SKM-1 (cell line): ENCODE data around the gene TBX5.

Experiments
- DNase-seq: peaks from one replicate; lab custom pipeline; 2025; ENCODE audit not compliant: unreplicated experiment; lab: John Stamatoyannopoulos, UW

The TBX5 gene

GRCh38 chr12:114406984-114407841, 1.3 kb upstream of the TBX5 start:
- no peak for DNase-seq

DNA sequence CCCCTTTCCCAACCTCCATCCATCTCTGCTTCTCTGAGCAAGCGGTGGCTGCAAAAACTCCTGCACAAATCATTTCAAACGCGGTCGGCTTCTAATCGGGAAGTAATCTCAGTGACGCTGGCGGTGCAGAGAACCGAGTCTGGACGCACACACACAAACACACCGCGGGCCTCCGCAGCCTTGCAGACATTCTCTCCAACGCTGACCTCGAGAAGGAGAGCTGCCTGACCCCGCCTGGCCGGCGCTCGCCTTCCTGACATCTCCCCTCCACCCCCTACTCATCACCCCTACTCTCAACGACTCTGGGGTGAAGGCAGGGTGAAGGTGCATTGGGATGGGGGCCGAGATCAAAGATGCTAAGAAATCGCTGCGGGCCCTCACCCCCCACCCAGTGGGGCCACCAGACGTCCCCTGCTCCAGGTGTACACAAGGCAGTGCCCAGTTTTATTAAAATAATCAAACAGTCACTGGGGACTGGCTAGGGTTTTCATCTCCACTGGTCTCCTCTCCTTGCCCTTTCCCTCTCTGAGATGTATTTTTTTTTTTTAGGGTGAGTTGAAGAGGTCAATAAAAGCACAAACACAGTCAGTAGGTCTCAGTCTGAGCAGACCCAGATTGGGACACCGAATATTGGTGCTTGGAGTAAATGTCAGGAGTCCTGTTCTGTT, 506 bp upstream of the TBX5 start:
- no peak for DNase-seq

- no peak for DNase-seq
Observed at GRCh38 chr12:114404926-114405518, 922 bp downstream of the TBX5 start.

GRCh38 chr12:114404083-114404925, 1.6 kb downstream of the TBX5 start:
- no peak for DNase-seq

GRCh38 chr12:114403690-114404066, 2.3 kb downstream of the TBX5 start:
- no peak for DNase-seq

DNA sequence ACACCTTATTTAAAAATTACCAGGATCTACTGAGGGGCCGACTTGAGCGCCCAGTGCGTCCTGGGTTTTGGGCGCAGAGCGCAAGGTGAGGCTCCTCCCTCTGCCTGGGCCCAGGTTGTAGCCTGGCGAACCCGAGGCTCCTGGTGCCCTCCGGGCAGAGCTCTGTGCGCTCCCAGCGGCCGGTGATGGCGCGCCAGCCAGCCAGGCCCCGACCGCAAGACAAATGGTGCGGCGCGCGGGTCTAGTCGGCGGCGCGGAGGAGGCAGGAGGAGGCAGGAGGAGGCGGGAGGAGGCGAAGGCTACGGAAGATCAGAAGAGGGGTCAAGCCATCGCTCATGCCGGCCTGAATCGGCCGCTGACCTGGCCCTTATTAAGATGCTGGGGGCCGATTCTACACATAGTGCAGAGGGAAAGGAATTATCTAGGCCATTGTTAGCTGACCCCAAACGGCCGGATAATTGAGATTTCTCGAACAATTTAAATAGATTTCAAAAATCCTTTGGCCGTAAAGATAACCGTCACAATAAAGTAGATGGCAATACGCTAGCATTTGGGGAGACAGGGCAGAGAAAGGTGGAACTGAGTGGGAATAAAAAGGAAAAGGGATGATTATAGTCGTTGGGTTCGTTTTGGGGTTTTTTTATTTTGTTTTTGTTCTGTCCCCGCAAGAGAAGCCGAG, 2.8 kb downstream of the TBX5 start:
- DNase-seq = no peak

DNA sequence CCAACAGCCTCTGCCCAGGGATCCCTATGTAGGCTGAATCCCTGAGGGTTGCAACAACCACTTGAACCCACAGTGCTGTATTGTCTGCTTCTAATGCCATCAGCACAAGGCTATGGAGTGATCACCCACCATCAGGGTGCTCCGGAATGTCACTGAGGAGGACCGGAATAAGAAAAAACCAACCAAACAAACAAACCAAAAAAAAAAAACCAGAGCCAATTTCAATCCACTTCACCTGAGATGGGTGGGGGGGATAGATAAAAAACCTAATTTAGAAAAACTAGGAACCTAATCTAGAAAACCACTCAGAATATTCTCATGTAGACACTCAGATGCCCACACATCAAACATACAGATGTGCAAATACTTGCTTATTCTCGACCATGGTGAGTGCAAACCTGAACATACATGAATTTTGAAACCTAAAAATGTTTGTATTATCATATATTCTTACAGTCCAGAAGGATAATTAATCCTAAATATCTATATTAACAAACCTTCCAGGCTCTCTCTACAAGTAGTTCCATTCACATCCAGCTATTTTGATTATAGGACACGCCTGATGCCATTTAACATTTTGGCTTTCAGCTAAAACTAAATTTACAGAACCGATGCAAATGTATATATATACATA, 3.7 kb downstream of the TBX5 start:
- DNase-seq = no peak

GRCh38 chr12:114401328-114402083, 4.4 kb downstream of the TBX5 start:
- no peak for DNase-seq

DNA sequence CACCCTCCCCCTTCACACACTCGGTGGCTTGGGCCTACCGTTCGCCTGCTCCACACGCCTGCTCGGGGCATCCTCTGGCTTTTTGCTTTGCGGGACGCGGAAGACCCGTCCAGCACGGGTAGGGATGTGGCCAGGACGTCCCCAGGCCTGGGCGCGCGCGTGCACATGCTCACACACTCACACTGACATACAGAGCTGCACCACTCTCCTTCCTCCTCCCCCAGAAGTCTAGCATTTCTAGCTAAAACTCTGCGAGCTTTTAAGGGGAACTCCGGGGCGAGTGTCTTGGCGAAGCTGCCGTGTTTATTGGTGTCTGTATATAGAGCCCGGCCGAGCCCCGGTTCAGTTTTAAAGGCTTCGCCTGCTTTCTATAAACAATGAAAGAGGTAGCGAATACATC, 5.0 kb downstream of the TBX5 start:
- DNase-seq = no peak

GRCh38 chr12:114400361-114400811, 5.6 kb downstream of the TBX5 start:
- DNase-seq = no peak

GRCh38 chr12:114399664-114400211, 6.2 kb downstream of the TBX5 start:
- DNase-seq = no peak

GRCh38 chr12:114397978-114398881, 7.7 kb downstream of the TBX5 start:
- DNase-seq = no peak

DNA sequence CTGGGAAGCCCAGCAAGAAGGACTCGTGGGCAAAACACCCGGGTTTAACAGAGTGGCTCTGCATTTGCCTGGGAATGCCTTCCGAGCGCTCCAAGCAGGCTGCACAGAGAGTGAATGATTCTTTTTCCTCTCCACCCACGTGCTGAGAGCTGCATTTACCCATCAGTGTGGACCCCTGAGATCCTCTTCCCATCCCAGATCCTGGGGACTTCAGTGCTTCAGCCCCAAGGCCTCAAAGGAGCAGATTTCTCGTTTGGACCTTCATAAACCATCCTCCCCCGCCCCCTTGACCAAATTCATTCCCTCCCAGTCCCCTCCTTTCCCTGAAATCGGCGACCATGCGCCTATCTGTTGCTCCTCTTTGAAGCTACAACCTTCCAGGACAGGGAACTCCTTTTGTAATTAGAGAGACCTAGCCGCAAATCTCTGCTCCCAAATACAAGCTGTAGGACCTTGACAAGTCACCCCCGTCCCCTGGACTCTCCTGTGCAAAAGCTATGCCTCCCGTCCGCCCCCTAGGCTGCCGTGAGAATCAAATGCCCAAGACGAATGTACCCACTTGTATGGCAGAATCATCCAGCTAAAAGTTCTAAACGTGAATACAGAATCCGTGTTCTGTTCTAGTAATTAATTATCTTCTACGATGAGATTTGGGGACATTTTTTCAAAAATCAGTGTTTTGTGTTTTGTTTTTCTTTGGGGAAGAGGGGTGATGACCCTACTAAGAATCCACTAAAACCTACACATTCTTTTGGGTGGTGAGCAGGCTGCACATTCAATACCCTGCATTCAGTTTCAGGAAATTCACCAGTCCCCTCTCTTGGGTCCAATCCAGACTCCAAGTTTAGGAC, 8.8 kb downstream of the TBX5 start:
- DNase-seq = no peak

DNA sequence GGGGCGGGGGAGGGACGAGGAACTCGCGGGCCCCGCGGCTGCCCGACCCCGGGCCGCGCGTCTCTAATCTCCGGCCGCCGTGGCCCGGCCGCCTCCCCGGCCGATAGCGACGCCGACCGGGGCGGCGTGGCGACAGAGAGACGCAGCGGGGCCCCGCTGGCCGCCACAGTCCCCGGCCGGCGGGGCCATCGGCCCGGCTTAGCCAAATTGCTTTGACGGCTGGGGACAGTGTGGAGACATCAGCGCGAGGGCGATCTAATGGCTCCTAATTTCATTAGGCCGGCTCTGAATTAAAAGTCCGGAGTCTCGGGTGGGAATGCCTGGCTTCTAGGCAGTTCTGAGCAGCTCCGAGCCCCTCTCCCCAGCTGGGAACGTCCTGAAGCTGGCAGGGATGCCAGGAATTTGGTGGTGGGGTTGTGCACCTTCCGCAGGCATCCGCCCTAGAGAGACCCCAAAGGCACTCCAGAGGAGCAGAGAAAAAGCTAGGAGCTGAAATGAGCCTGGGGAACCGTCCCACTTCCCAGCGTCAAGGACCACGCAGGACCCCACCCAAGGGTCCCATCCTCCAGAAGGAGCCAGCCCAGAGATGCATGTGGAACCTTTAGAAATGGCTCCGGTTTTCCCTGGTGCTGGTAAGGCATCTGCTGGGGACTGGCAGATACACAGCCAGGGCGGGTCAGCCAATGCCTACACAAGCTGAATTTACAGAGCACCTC, 9.6 kb downstream of the TBX5 start:
- DNase-seq = no peak

- no peak for DNase-seq
Observed at GRCh38 chr12:114395755-114396152, 10.2 kb downstream of the TBX5 start.

DNA sequence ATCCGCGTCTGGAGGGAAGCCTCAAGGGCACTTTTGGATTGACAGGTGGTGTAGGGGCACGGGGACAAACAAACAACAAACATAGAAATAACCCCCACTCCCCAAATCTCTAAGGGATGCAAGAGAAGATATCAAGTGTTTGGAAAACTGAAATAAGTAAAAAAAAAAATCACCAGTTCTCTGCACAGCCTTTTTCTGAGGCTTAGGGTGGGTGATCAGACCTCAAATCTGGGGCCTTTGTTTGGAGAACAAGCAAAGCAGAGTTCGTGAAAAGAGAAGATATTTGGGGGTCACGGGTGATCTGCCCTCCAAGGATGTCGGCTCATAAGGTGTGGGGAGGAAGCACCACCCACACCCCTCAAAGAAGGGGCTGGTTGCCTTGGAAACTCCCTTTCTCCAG, 10.7 kb downstream of the TBX5 start:
- no peak for DNase-seq

- no peak for DNase-seq
Observed at GRCh38 chr12:114393569-114393968, 12.4 kb downstream of the TBX5 start.
